Measurements from ENCODE around the gene FNDC3A. TPM values are rescaled to one million over a fixed set of nuclear protein-coding genes. Genes with fewer than 3 reads are reported as not detected.

The FNDC3A gene
- total RNA-seq, 2 donors from 2014 or later = 38.9 to 58.2 TPM

DNA sequence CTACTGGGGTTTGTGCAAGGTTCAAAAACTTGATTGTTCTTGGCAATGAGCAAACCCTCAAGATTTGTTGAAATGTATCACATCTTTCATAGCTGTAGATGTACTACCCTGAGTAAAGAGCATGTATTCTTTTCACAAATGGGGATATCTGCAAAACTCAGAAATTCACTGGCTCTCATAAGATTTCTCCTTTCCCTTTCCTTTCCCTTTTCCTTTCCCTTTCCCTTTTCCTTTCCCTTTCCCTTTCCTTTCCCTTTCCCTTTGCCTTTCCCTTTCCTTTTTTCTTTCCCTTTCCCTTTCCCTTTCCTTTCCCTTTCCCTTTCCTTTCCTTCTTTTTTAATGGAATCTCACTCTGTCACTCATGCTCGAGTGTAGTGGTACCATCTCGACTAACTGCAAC, 69.1 kb downstream of the FNDC3A start:
- intact Hi-C loops (cut with DNase I) = no loop called here
- 95% methylated on average over 2 of the region's 2 CpGs for WGBS
- TF ChIP-seq, protein P1, sequence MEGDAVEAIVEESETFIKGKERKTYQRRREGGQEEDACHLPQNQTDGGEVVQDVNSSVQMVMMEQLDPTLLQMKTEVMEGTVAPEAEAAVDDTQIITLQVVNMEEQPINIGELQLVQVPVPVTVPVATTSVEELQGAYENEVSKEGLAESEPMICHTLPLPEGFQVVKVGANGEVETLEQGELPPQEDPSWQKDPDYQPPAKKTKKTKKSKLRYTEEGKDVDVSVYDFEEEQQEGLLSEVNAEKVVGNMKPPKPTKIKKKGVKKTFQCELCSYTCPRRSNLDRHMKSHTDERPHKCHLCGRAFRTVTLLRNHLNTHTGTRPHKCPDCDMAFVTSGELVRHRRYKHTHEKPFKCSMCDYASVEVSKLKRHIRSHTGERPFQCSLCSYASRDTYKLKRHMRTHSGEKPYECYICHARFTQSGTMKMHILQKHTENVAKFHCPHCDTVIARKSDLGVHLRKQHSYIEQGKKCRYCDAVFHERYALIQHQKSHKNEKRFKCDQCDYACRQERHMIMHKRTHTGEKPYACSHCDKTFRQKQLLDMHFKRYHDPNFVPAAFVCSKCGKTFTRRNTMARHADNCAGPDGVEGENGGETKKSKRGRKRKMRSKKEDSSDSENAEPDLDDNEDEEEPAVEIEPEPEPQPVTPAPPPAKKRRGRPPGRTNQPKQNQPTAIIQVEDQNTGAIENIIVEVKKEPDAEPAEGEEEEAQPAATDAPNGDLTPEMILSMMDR (IDR thresholded peaks at IDR 0.05) = no peak
- TF ChIP-seq POLR2A (IDR thresholded peaks at IDR 0.05) (no peak), POLR2AphosphoS5 (IDR thresholded peaks at IDR 0.05) (no peak)
- Histone ChIP-seq H3K9me3 (no peaks in the 10 kb centered on the region), H3K36me3 (no peaks in the 10 kb centered on the region), H3K27ac (no peak overlapping the region), H3K4me1 (replicated peaks) (no peaks in the 10 kb centered on the region), H3K4me3 (no peak overlapping the region), H3K27me3 (replicated peaks; ENCODE audit: insufficient read depth) (no peaks in the 10 kb centered on the region)
- no peak for DNase-seq (ENCODE audit: low spot score)

DNA sequence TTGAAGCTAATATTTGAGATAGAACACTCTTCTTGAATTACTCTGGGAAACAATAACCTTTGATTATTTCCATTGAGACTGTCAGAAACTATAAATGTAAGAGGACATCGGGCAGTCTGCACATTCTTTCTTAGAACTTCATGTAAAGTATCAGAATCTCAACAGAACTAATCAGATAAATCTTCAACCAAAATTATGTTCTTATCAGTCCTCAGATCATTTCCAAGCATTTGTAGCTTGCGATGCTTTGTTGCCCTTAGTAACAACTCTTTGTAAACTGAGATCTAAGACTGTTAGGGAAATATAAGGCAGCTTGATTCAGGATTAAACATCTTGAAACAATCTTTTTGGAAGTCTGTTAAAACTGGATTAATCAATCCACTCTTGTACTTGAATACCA, 70.3 kb downstream of the FNDC3A start:
- no peak for DNase-seq (ENCODE audit: low spot score)
- 13% methylated on average over 2 of the region's 2 CpGs for WGBS
- intact Hi-C loops (cut with DNase I) = no loop called here
- H3K4me3 ChIP-seq = no peak overlapping the region
- no peaks in the 10 kb centered on the region for H3K4me1 ChIP-seq (replicated peaks)
- no peaks in the 10 kb centered on the region for H3K27me3 ChIP-seq (replicated peaks; ENCODE audit: insufficient read depth)
- no peaks in the 10 kb centered on the region for H3K36me3 ChIP-seq
- H3K27ac ChIP-seq = no peak overlapping the region
- TF ChIP-seq POLR2A (IDR thresholded peaks at IDR 0.05) (no peak), POLR2AphosphoS5 (IDR thresholded peaks at IDR 0.05) (no peak)
- TF ChIP-seq, protein P1 (IDR thresholded peaks at IDR 0.05) = no peak
- no peaks in the 10 kb centered on the region for H3K9me3 ChIP-seq

DNA sequence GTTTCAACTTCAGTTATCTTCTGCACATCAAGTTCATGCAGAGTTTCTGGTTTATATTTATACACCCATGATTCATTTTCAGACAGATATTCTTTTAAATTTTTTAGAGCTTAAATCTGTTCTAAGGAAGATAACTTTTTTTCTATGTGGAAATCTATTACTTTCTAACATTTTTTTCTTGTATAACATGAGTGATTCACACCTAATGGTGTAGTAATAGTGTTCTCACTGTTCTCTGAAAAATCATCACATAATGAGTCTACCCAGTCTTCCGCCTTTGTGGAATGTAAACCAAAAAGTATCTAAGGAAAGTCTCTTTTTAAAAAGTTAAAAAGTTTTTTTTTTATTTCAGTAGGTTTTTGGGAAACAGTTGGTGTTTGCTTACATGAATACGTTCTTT, 70.8 kb downstream of the FNDC3A start:
- no peak for TF ChIP-seq POLR2AphosphoS5 (IDR thresholded peaks at IDR 0.05)
- TF ChIP-seq, protein P1 (IDR thresholded peaks at IDR 0.05) = no peak
- TF ChIP-seq POLR2A (IDR thresholded peaks at IDR 0.05) = no peak
- H3K36me3 ChIP-seq = no peaks in the 10 kb centered on the region
- no peaks in the 10 kb centered on the region for H3K4me1 ChIP-seq (replicated peaks)
- no peak overlapping the region for H3K27ac ChIP-seq
- no peaks in the 10 kb centered on the region for H3K9me3 ChIP-seq
- 72% methylated on average over 2 of the region's 2 CpGs for WGBS
- intact Hi-C loops (cut with DNase I) = no loop called here
- DNase-seq (ENCODE audit: low spot score) = no peak
- H3K4me3 ChIP-seq = no peak overlapping the region
- no peaks in the 10 kb centered on the region for H3K27me3 ChIP-seq (replicated peaks; ENCODE audit: insufficient read depth)

DNA sequence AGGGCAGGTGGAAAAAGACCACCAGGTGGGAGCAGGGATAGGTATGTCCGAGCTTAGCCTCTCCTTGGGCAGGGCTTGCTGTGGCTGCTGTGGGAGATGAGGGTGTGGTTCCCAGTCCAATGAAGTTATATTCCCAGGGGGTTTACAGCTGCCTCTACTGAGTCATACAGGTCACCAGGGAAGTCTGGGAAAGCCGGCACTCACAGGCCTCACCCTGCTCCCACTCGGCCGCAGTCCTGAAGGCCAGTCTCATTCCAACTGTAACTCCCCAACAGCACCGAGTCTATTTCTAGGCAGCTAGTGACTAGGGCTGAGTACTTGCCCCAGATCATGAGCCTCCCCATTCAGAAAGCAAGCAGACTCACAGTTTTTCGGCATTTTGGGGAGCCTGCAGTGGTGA, 77.1 kb downstream of the FNDC3A start:
- H3K4me3 ChIP-seq = no peak overlapping the region
- H3K9me3 ChIP-seq = no peaks in the 10 kb centered on the region
- no peaks in the 10 kb centered on the region for H3K27me3 ChIP-seq (replicated peaks; ENCODE audit: insufficient read depth)
- H3K27ac ChIP-seq = no peak overlapping the region
- no peaks in the 10 kb centered on the region for H3K36me3 ChIP-seq
- TF ChIP-seq POLR2AphosphoS5 (IDR thresholded peaks at IDR 0.05) (no peak), POLR2A (IDR thresholded peaks at IDR 0.05) (no peak)
- TF ChIP-seq, protein P1 (IDR thresholded peaks at IDR 0.05) = no peak
- H3K4me1 ChIP-seq (replicated peaks) = no peaks in the 10 kb centered on the region
- no peak for DNase-seq (ENCODE audit: low spot score)
- intact Hi-C loops (cut with DNase I) = no loop called here
- 100% methylated on average over 3 of the region's 6 CpGs for WGBS

DNA sequence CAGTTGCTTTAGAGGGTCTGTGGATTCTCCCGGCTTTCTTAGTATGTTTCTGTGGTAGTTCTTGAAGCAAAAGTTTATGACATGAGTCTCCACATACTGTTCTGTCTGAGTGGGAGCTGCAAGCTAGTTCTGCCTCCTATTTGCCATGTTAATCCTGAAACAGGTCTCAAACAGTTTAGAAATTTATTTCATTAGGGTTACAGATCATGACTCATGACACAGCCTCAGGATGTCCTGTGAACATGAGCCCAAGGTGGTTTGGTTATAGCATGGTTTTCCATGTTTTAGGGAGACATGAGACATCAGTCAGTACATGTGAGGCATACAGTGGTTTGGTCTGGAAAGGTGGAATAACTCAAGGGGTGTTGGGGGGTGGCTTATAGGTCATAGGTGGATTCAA, 77.5 kb downstream of the FNDC3A start:
- WGBS = 93% methylated on average over 1 of the region's 1 CpG
- no peak for DNase-seq (ENCODE audit: low spot score)
- intact Hi-C loops (cut with DNase I) = no loop called here

More for the DNA sequence above, 77.5 kb downstream of the FNDC3A start:
- Histone ChIP-seq H3K36me3 (no peaks in the 10 kb centered on the region), H3K27me3 (replicated peaks; ENCODE audit: insufficient read depth) (no peaks in the 10 kb centered on the region), H3K4me1 (replicated peaks) (no peaks in the 10 kb centered on the region), H3K9me3 (no peaks in the 10 kb centered on the region), H3K27ac (no peak overlapping the region), H3K4me3 (no peak overlapping the region)
- TF ChIP-seq POLR2AphosphoS5 (IDR thresholded peaks at IDR 0.05) = no peak
- TF ChIP-seq, protein P1 (IDR thresholded peaks at IDR 0.05) = no peak
- TF ChIP-seq POLR2A (IDR thresholded peaks at IDR 0.05) = no peak

All from prostate gland (tissue), 2 donors.